GM18511 (cell line): ENCODE results near the gene KLHL8.
A peak's percentile ranks its signal among the peaks of the same experiment; 100 is the strongest.

Experiments
- ATAC-seq: cut with Tn5 transposase; IDR thresholded peaks from one replicate; pipeline ENCODE4 v1.9.1; 2021; ENCODE audit warnings: mild to moderate bottlenecking, moderate library complexity; ENCODE audit not compliant: unreplicated experiment

The KLHL8 gene

GRCh38 chr4:87220094-87220822 is at the start of gene KLHL8:
Gene KLHL8, minus strand, starts transcription at chr4:87220618. Its CDS starts 25,079 bp downstream, at chr4:87195539.
- ATAC-seq: peak; percentile 89

GRCh38 chr4:87270144-87270543 is 49.7 kb upstream of the KLHL8 start:
- ATAC-seq: no peak

GRCh38 chr4:87268411-87268810 is 48.0 kb upstream of the KLHL8 start:
- ATAC-seq: no peak

GRCh38 chr4:87266986-87267385 is 46.6 kb upstream of the KLHL8 start:
- no peak for ATAC-seq

GRCh38 chr4:87262886-87263285 is 42.5 kb upstream of the KLHL8 start:
- ATAC-seq: no peak

GRCh38 chr4:87260477-87260876 is 40.1 kb upstream of the KLHL8 start:
- ATAC-seq: no peak

GRCh38 chr4:87258677-87259076 is 38.3 kb upstream of the KLHL8 start:
- no peak for ATAC-seq

GRCh38 chr4:87257523-87257922 is 37.1 kb upstream of the KLHL8 start:
- no peak for ATAC-seq

- no peak for ATAC-seq
Measured at GRCh38 chr4:87255755-87256154, 35.3 kb upstream of the KLHL8 start.

- ATAC-seq: no peak
Measured at GRCh38 chr4:87251106-87251505, 30.7 kb upstream of the KLHL8 start.

- ATAC-seq: no peak
Measured at GRCh38 chr4:87250294-87250693, 29.9 kb upstream of the KLHL8 start.

- no peak for ATAC-seq
Measured at GRCh38 chr4:87249332-87250019, 29.1 kb upstream of the KLHL8 start.

- no peak for ATAC-seq
Measured at GRCh38 chr4:87243426-87244053, 23.1 kb upstream of the KLHL8 start.

- ATAC-seq: no peak
Measured at GRCh38 chr4:87241336-87241735, 20.9 kb upstream of the KLHL8 start.

- no peak for ATAC-seq
Measured at GRCh38 chr4:87240341-87240740, 19.9 kb upstream of the KLHL8 start.

- no peak for ATAC-seq
Measured at GRCh38 chr4:87239821-87240220, 19.4 kb upstream of the KLHL8 start.

GRCh38 chr4:87239194-87239593 is 18.8 kb upstream of the KLHL8 start:
- ATAC-seq: no peak

- ATAC-seq: no peak
Measured at GRCh38 chr4:87236861-87237260, 16.4 kb upstream of the KLHL8 start.

GRCh38 chr4:87235020-87235671 is 14.7 kb upstream of the KLHL8 start:
- ATAC-seq: no peak

- no peak for ATAC-seq
Measured at GRCh38 chr4:87232216-87232615, 11.8 kb upstream of the KLHL8 start.

GRCh38 chr4:87230806-87231205 is 10.4 kb upstream of the KLHL8 start:
- no peak for ATAC-seq

GRCh38 chr4:87229979-87230378 is 9.6 kb upstream of the KLHL8 start:
- no peak for ATAC-seq
